ENCODE results near the gene PROK1. TPM values are rescaled to one million over a fixed set of nuclear protein-coding genes. Genes with fewer than 3 reads are reported as not detected.

PROK1 gene
- total and polyA plus RNA-seq, 5 donors = 0.93 to 2.6 (median 1.3) TPM; not detected in 2

- DNase-seq = no peak
- no peaks in the 10 kb centered on the region for H3K27me3 ChIP-seq (ENCODE audit: control insufficient read depth, insufficient read depth)
- H3K4me3 ChIP-seq (ENCODE audit: low read length) = no peak overlapping the region
- intact Hi-C loops (cut with DNase I) = no loop called here
- no peaks in the 10 kb centered on the region for H3K4me1 ChIP-seq (ENCODE audit: control insufficient read depth, insufficient read depth, low read length)
- ATAC-seq = no peak
- no peaks in the 10 kb centered on the region for H3K9me3 ChIP-seq (ENCODE audit: control insufficient read depth, low read length)
- 72% methylated on average over 3 of the region's 3 CpGs for WGBS
- no peak overlapping the region for H3K27ac ChIP-seq (ENCODE audit: low read length)
Observed at GRCh38 chr1:110477967-110478640, 27.2 kb downstream of the PROK1 start.

- H3K4me1 ChIP-seq (ENCODE audit: control insufficient read depth, insufficient read depth, low read length) = no peaks in the 10 kb centered on the region
- H3K27ac ChIP-seq (ENCODE audit: low read length) = no peak overlapping the region
- H3K4me3 ChIP-seq (ENCODE audit: low read length) = no peak overlapping the region
- H3K9me3 ChIP-seq (ENCODE audit: control insufficient read depth, low read length) = no peaks in the 10 kb centered on the region
- 90% methylated on average over 8 of the region's 8 CpGs for WGBS
- ATAC-seq (no peak), DNase-seq (no peak)
- intact Hi-C loops (cut with DNase I) = no loop called here
- no peaks in the 10 kb centered on the region for H3K27me3 ChIP-seq (ENCODE audit: control insufficient read depth, insufficient read depth)
Observed at GRCh38 chr1:110478886-110479285, 27.9 kb downstream of the PROK1 start.

GRCh38 chr1:110480356-110481096 is 29.6 kb downstream of the PROK1 start:
- Histone ChIP-seq H3K4me3 (ENCODE audit: low read length) (no peak overlapping the region), H3K27ac (ENCODE audit: low read length) (no peak overlapping the region), H3K9me3 (ENCODE audit: control insufficient read depth, low read length) (no peaks in the 10 kb centered on the region), H3K4me1 (ENCODE audit: control insufficient read depth, insufficient read depth, low read length) (no peaks in the 10 kb centered on the region), H3K27me3 (ENCODE audit: control insufficient read depth, insufficient read depth) (no peaks in the 10 kb centered on the region)
- intact Hi-C loops (cut with DNase I) = no loop called here
- ATAC-seq = no peak
- DNase-seq = no peak
- WGBS = 33% methylated on average over 4 of the region's 4 CpGs

GRCh38 chr1:110481968-110482623 is 31.1 kb downstream of the PROK1 start:
- 37% methylated on average over 12 of the region's 12 CpGs for WGBS
- no peak overlapping the region for H3K27ac ChIP-seq (ENCODE audit: low read length)
- no peaks in the 10 kb centered on the region for H3K27me3 ChIP-seq (ENCODE audit: control insufficient read depth, insufficient read depth)
- H3K4me1 ChIP-seq (ENCODE audit: control insufficient read depth, insufficient read depth, low read length) = no peaks in the 10 kb centered on the region
- DNase-seq (no peak), ATAC-seq (peak; percentile 9 to 28)
- intact Hi-C loops (cut with DNase I) = no loop called here
- no peak overlapping the region for H3K4me3 ChIP-seq (ENCODE audit: low read length)
- H3K9me3 ChIP-seq (ENCODE audit: control insufficient read depth, low read length) = no peaks in the 10 kb centered on the region

GRCh38 chr1:110482662-110483307 is 31.8 kb downstream of the PROK1 start:
- 51% methylated on average over 18 of the region's 18 CpGs for WGBS

GRCh38 chr1:110483308-110483685 is 32.3 kb downstream of the PROK1 start:
- 70% methylated on average over 9 of the region's 9 CpGs for WGBS
- no peak overlapping the region for H3K4me3 ChIP-seq (ENCODE audit: low read length)
- H3K27ac ChIP-seq (ENCODE audit: low read length) = no peak overlapping the region
- DNase-seq = no peak
- H3K4me1 ChIP-seq (ENCODE audit: control insufficient read depth, insufficient read depth, low read length) = peaks cover 3% of the 10 kb centered on the region
- H3K27me3 ChIP-seq (ENCODE audit: control insufficient read depth, insufficient read depth) = no peaks in the 10 kb centered on the region
- ATAC-seq = no peak
- H3K9me3 ChIP-seq (ENCODE audit: control insufficient read depth, low read length) = no peaks in the 10 kb centered on the region
- intact Hi-C loops (cut with DNase I) = no loop called here

More at GRCh38 chr1:110482662-110483307, 31.8 kb downstream of the PROK1 start:
- H3K27ac ChIP-seq (ENCODE audit: low read length) = no peak overlapping the region
- no peak for DNase-seq
- intact Hi-C loops (cut with DNase I) = no loop called here
- no peaks in the 10 kb centered on the region for H3K27me3 ChIP-seq (ENCODE audit: control insufficient read depth, insufficient read depth)
- H3K4me3 ChIP-seq (ENCODE audit: low read length) = no peak overlapping the region
- H3K4me1 ChIP-seq (ENCODE audit: control insufficient read depth, insufficient read depth, low read length) = peaks cover 3% of the 10 kb centered on the region
- ATAC-seq = no peak
- H3K9me3 ChIP-seq (ENCODE audit: control insufficient read depth, low read length) = no peaks in the 10 kb centered on the region

GRCh38 chr1:110484801-110485200 is 33.9 kb downstream of the PROK1 start:
- intact Hi-C loops (cut with DNase I) = no loop called here
- no peaks in the 10 kb centered on the region for H3K27me3 ChIP-seq (ENCODE audit: control insufficient read depth, insufficient read depth)

GRCh38 chr1:110485725-110486124 is 34.8 kb downstream of the PROK1 start:
- Histone ChIP-seq H3K27me3 (ENCODE audit: control insufficient read depth, insufficient read depth) (no peaks in the 10 kb centered on the region), H3K9me3 (ENCODE audit: control insufficient read depth, low read length) (no peaks in the 10 kb centered on the region), H3K4me3 (ENCODE audit: low read length) (no peak overlapping the region), H3K4me1 (ENCODE audit: control insufficient read depth, insufficient read depth, low read length) (peaks cover 3% of the 10 kb centered on the region), H3K27ac (ENCODE audit: low read length) (no peak overlapping the region)
- peak; percentile 33 to 65 for ATAC-seq
- peak in 2 of 3 donors; percentile 70 to 71 for DNase-seq
- intact Hi-C loops (cut with DNase I) = no loop called here
- WGBS = 13% methylated on average over 2 of the region's 2 CpGs

More at GRCh38 chr1:110484801-110485200, 33.9 kb downstream of the PROK1 start:
- Histone ChIP-seq H3K4me3 (ENCODE audit: low read length) (no peak overlapping the region), H3K9me3 (ENCODE audit: control insufficient read depth, low read length) (no peaks in the 10 kb centered on the region), H3K27ac (ENCODE audit: low read length) (no peak overlapping the region), H3K4me1 (ENCODE audit: control insufficient read depth, insufficient read depth, low read length) (peaks cover 3% of the 10 kb centered on the region)
- DNase-seq = no peak
- 82% methylated on average over 12 of the region's 12 CpGs for WGBS
- ATAC-seq = no peak

GRCh38 chr1:110487726-110488125 is 36.8 kb downstream of the PROK1 start:
- no peak overlapping the region for H3K27ac ChIP-seq (ENCODE audit: low read length)
- H3K9me3 ChIP-seq (ENCODE audit: control insufficient read depth, low read length) = no peaks in the 10 kb centered on the region
- H3K4me1 ChIP-seq (ENCODE audit: control insufficient read depth, insufficient read depth, low read length) = peaks cover 3% of the 10 kb centered on the region
- 31% methylated on average over 8 of the region's 8 CpGs for WGBS
- H3K27me3 ChIP-seq (ENCODE audit: control insufficient read depth, insufficient read depth) = no peaks in the 10 kb centered on the region
- no peak overlapping the region for H3K4me3 ChIP-seq (ENCODE audit: low read length)
- ATAC-seq (peak; percentile 5 to 10), DNase-seq (no peak)
- intact Hi-C loops (cut with DNase I) = no loop called here

GRCh38 chr1:110488161-110488560 is 37.2 kb downstream of the PROK1 start:
- H3K27me3 ChIP-seq (ENCODE audit: control insufficient read depth, insufficient read depth) = no peaks in the 10 kb centered on the region
- H3K4me3 ChIP-seq (ENCODE audit: low read length) = no peak overlapping the region
- DNase-seq = no peak
- peaks cover 3% of the 10 kb centered on the region for H3K4me1 ChIP-seq (ENCODE audit: control insufficient read depth, insufficient read depth, low read length)
- WGBS = 71% methylated on average over 12 of the region's 12 CpGs
- no peaks in the 10 kb centered on the region for H3K9me3 ChIP-seq (ENCODE audit: control insufficient read depth, low read length)
- intact Hi-C loops (cut with DNase I) = no loop called here
- H3K27ac ChIP-seq (ENCODE audit: low read length) = no peak overlapping the region
- ATAC-seq = no peak

GRCh38 chr1:110488867-110489266 is 37.9 kb downstream of the PROK1 start:
- no peak overlapping the region for H3K4me3 ChIP-seq (ENCODE audit: low read length)
- intact Hi-C loops (cut with DNase I) = no loop called here
- WGBS = 63% methylated on average over 3 of the region's 3 CpGs
- no peaks in the 10 kb centered on the region for H3K27me3 ChIP-seq (ENCODE audit: control insufficient read depth, insufficient read depth)
- DNase-seq (no peak), ATAC-seq (no peak)
- peaks cover 3% of the 10 kb centered on the region for H3K4me1 ChIP-seq (ENCODE audit: control insufficient read depth, insufficient read depth, low read length)
- H3K9me3 ChIP-seq (ENCODE audit: control insufficient read depth, low read length) = no peaks in the 10 kb centered on the region
- H3K27ac ChIP-seq (ENCODE audit: low read length) = no peak overlapping the region

Measured in right cardiac atrium (tissue), 5 donors.